H1 (cell line): Measurements from ENCODE around the gene TOR4A. TPM values are rescaled to one million over a fixed set of nuclear protein-coding genes. Genes with fewer than 3 reads are reported as not detected.
A peak's percentile ranks its signal among the peaks of the same experiment; 100 is the strongest.

Source experiments
- CTCF ChIA-PET: fragments of 300-600 bp; sonication (Branson Sonifier 250); formaldehyde crosslinking; loops from one replicate; lab custom pipeline; 2021; ENCODE audit not compliant: partially characterized antibody; lab: Charles Lee
- POLR2A ChIA-PET: fragments of 300-600 bp; sonication (Branson Sonifier 250); formaldehyde crosslinking; loops from one replicate; lab custom pipeline; 2021; ENCODE audit warnings: inconsistent platforms; ENCODE audit not compliant: partially characterized antibody; lab: Charles Lee
- DNase-seq, 2 experiments: peaks; one replicate each; pipeline versions ENCODE4 v3.0.0 to v3.0.0-alpha.2; 2010 to 2022; ENCODE audit warnings: low spot score in 2 of 2, low read depth in 1 of 2, mixed read lengths in 1 of 2
- FAIRE-seq: peaks from 2 replicates; lab custom pipeline; 2011; peaks lifted over from hg19 to GRCh38; lab: Jason Lieb, UNC
- H2AFZ ChIP-seq: 2 replicates; pipeline ENCODE4 v1.8.1; 2012; ENCODE audit warnings: low read length, inconsistent platforms
- H2AK5ac ChIP-seq: 2 replicates; pipeline ENCODE4 v1.6.1; 2013; ENCODE audit warnings: low read depth, low read length
- H2BK120ac ChIP-seq: replicated peaks from 2 replicates; pipeline ENCODE3; 2013; ENCODE audit warnings: low read depth, low read length, inconsistent platforms
- H2BK12ac ChIP-seq: 2 replicates; pipeline ENCODE4 v1.6.1; 2013; ENCODE audit warnings: low read depth, low read length
- H2BK15ac ChIP-seq: 2 replicates; pipeline ENCODE4 v1.6.1; 2013; ENCODE audit warnings: low read length
- H2BK20ac ChIP-seq: 2 replicates; pipeline ENCODE4 v1.6.1; 2013; ENCODE audit warnings: low read length
- H2BK5ac ChIP-seq: 2 replicates; pipeline ENCODE4 v1.6.1; 2013; ENCODE audit warnings: low read depth, low read length
- H3K14ac ChIP-seq: 2 replicates; pipeline ENCODE4 v1.6.1; 2013; ENCODE audit warnings: inconsistent platforms; ENCODE audit not compliant: insufficient read length
- H3K18ac ChIP-seq: 2 replicates; pipeline ENCODE4 v1.6.1; 2013; ENCODE audit warnings: low read length; ENCODE audit errors: extremely low read depth
- H3K23ac ChIP-seq: 2 replicates; pipeline ENCODE4 v1.6.1; 2013; ENCODE audit warnings: inconsistent platforms; ENCODE audit not compliant: insufficient read length
- H3K23me2 ChIP-seq: 2 replicates; pipeline ENCODE4 v1.6.1; 2013; ENCODE audit warnings: low read depth, low read length
- H3K27ac ChIP-seq: 2 replicates; pipeline ENCODE4 v1.6.1; 2011; ENCODE audit warnings: low read depth, low read length, inconsistent platforms
- H3K27me3 ChIP-seq, 4 experiments: replicated peaks in 1 of 4; 1 replicate in 1 of 4; 2 replicates in 3 of 4; pipeline versions ENCODE4 v1.6.1 to v1.8.1; 2011 to 2013; ENCODE audit warnings: low read length in 3 of 4, mild to moderate bottlenecking in 3 of 4, inconsistent platforms in 2 of 4, mixed read lengths in 2 of 4, moderate library complexity in 1 of 4; ENCODE audit not compliant: control insufficient read depth in 3 of 4, insufficient read depth in 3 of 4; ENCODE audit errors: extremely low read depth in 1 of 4
- H3K36me3 ChIP-seq, 4 experiments: 2 replicates each; pipeline versions ENCODE4 v1.6.1 to v1.8.1; 2011 to 2013; ENCODE audit warnings: mild to moderate bottlenecking in 4 of 4, low read length in 3 of 4, moderate library complexity in 2 of 4, control low read depth in 1 of 4, inconsistent platforms in 1 of 4; ENCODE audit not compliant: insufficient read depth in 4 of 4, control insufficient read depth in 2 of 4
- H3K4ac ChIP-seq: replicated peaks from 2 replicates; pipeline ENCODE3; 2013; ENCODE audit warnings: low read length, low read depth, mixed read lengths, inconsistent platforms; ENCODE audit not compliant: insufficient read length
- H3K4me1 ChIP-seq, 4 experiments: replicated peaks in 1 of 4; 1 replicate in 1 of 4; 2 replicates in 3 of 4; pipeline versions ENCODE4 v1.6.1 to v1.8.1; 2011 to 2013; ENCODE audit warnings: low read length in 3 of 4, inconsistent platforms in 2 of 4, mixed read lengths in 1 of 4; ENCODE audit not compliant: insufficient read depth in 4 of 4, control insufficient read depth in 3 of 4
- H3K4me2 ChIP-seq, 2 experiments: 2 replicates each; pipeline versions ENCODE4 v1.6.1 to v1.8.1; 2011 to 2013; ENCODE audit warnings: low read depth in 2 of 2, low read length in 2 of 2, control low read depth in 1 of 2, inconsistent platforms in 1 of 2, mild to moderate bottlenecking in 1 of 2; ENCODE audit not compliant: insufficient read depth in 1 of 2
- H3K4me3 ChIP-seq, 4 experiments: fragments of 200-600, 300-600 bp in 1 of 4; sonication (generic), shearing (Covaris generic), sonication (Bioruptor Twin) in 1 of 4; 2 replicates each; pipeline versions ENCODE4 v1.5.1 to v1.8.1; 2011 to 2016; ENCODE audit warnings: low read length in 4 of 4, low read depth in 3 of 4, control low read depth in 2 of 4, inconsistent platforms in 2 of 4, mild to moderate bottlenecking in 2 of 4, mixed read lengths in 1 of 4, moderate library complexity in 1 of 4; ENCODE audit not compliant: insufficient read depth in 2 of 4; ENCODE audit errors: extremely low read depth in 1 of 4
- H3K56ac ChIP-seq: replicated peaks from 2 replicates; pipeline ENCODE3; 2013; ENCODE audit warnings: low read depth, mild to moderate bottlenecking, mixed read lengths, low read length, inconsistent platforms; ENCODE audit not compliant: insufficient read length
- H3K79me1 ChIP-seq: 2 replicates; pipeline ENCODE4 v1.6.1; 2013; ENCODE audit warnings: low read depth, low read length, control low read depth
- H3K79me2 ChIP-seq, 2 experiments: 2 replicates each; pipeline versions ENCODE4 v1.6.1 to v1.8.1; 2012 to 2013; ENCODE audit warnings: low read length in 2 of 2, mild to moderate bottlenecking in 2 of 2, inconsistent platforms in 1 of 2; ENCODE audit not compliant: insufficient read depth in 2 of 2, control insufficient read depth in 1 of 2
- H3K9ac ChIP-seq, 4 experiments: replicated peaks in 1 of 4; 1 replicate in 1 of 4; 2 replicates in 3 of 4; pipeline versions ENCODE4 v1.6.1 to v1.8.1; 2011 to 2013; ENCODE audit warnings: low read depth in 3 of 4, low read length in 3 of 4, control low read depth in 2 of 4, mild to moderate bottlenecking in 2 of 4, moderate library complexity in 2 of 4, inconsistent platforms in 1 of 4; ENCODE audit errors: extremely low read depth in 1 of 4
- H3K9me3 ChIP-seq, 2 experiments: 2 replicates each; pipeline versions ENCODE4 v1.6.1 to v1.8.1; 2012 to 2013; ENCODE audit warnings: mild to moderate bottlenecking in 2 of 2, moderate library complexity in 2 of 2, control low read depth in 1 of 2, inconsistent platforms in 1 of 2, low read depth in 1 of 2, low read length in 1 of 2, mixed read lengths in 1 of 2; ENCODE audit not compliant: insufficient read depth in 2 of 2
- H4K20me1 ChIP-seq, 2 experiments: replicated peaks in 1 of 2; 2 replicates each; pipeline versions ENCODE3 to v1.8.1; 2011 to 2013; ENCODE audit warnings: inconsistent platforms in 2 of 2, low read length in 2 of 2, mild to moderate bottlenecking in 1 of 2; ENCODE audit not compliant: insufficient read depth in 2 of 2, control insufficient read depth in 1 of 2
- H4K5ac ChIP-seq: 2 replicates; pipeline ENCODE4 v1.6.1; 2013; ENCODE audit warnings: low read length, low read depth, mixed read lengths, inconsistent platforms; ENCODE audit not compliant: insufficient read length
- H4K8ac ChIP-seq: 2 replicates; pipeline ENCODE4 v1.8.0; 2013; ENCODE audit warnings: mild to moderate bottlenecking, moderate library complexity, low read length, inconsistent platforms; ENCODE audit not compliant: insufficient read depth; ENCODE audit errors: extremely low read depth
- H4K91ac ChIP-seq: replicated peaks from 2 replicates; pipeline ENCODE3; 2013; ENCODE audit warnings: low read length, mixed read lengths, inconsistent platforms; ENCODE audit not compliant: insufficient read length
- CEBPB ChIP-seq: IDR thresholded peaks from 2 replicates; pipeline ENCODE4 v1.6.1; 2012; ENCODE audit warnings: low read depth, low read length
- POLR2A ChIP-seq, 2 experiments: IDR thresholded peaks; 1 replicate in 1 of 2; 2 replicates in 1 of 2; pipeline ENCODE4 v1.6.1; 2011; ENCODE audit warnings: low read depth in 2 of 2, low read length in 2 of 2, mild to moderate bottlenecking in 2 of 2; ENCODE audit errors: control extremely low read depth in 1 of 2
- SIN3A ChIP-seq, 2 experiments: IDR thresholded peaks in 1 of 2; conservative IDR thresholded peaks in 1 of 2; 2 replicates each; pipeline ENCODE4 v1.6.1; 2011 to 2012; ENCODE audit warnings: low read length in 2 of 2, improper control_type of control experiment in 1 of 2, low read depth in 1 of 2, mild to moderate bottlenecking in 1 of 2
- whole genome bisulfite sequencing, 2 experiments: shearing (Covaris generic) in 1 of 2; methylation state at CpG; one replicate each; pipeline versions ENCODE4 v1.1.6 to v1.1.7; 2013 to 2015; ENCODE audit warnings: low lambda C conversion rate in 2 of 2, mixed read lengths in 2 of 2, inconsistent platforms in 1 of 2, low coverage in 1 of 2, missing lambda C conversion rate in 1 of 2; ENCODE audit not compliant: insufficient replicate concordance in 2 of 2, insufficient coverage in 1 of 2, insufficient read length in 1 of 2; ENCODE audit errors: extremely low coverage in 1 of 2, missing lambda C conversion rate in 1 of 2; 5-methylcytosine and 5-hydroxymethylcytosine counted together
- polyA plus RNA-seq, 7 experiments: library from polyadenylated mRNA; depleted of rRNA in 3 of 7; stranded (reverse) in 5 of 7; unstranded in 2 of 7; fragments of >200 nt in 5 of 7; fragments of 200-250 nt in 2 of 7; gene quantifications; 1 replicate in 5 of 7; 2 replicates in 1 of 7; 4 replicates in 1 of 7; pipeline versions ENCODE4 v1.2.1 to v1.2.3, GENCODE V29; 2011 to 2013; ENCODE audit warnings: missing spikeins in 2 of 7, mixed read lengths in 2 of 7
- total RNA-seq: library from RNA; stranded (reverse); fragmentation: NEBNext Ultra II Directional; extraction: Animal tissue kit (Norgen Biotek cat#: 25700); gene quantifications from 2 replicates; pipeline ENCODE4 v1.2.1, GENCODE V29; 2021

Gene TOR4A
- total and polyA plus RNA-seq, 2 of the 8 experiments (the other 6 are each of a cell fraction or from before 2014, with no cell fraction given) = 8.4 to 9.3 TPM

- Histone ChIP-seq H3K4me1 (peaks cover 3 to 42% (median 37%) of the 10 kb centered on the region in 4 experiments), H2BK20ac (no peak overlapping the region), H2BK5ac (peak overlapping the region; percentile 17; the same call in 1 of the 2 replicates), H3K27ac (no peak overlapping the region), H3K4me2 (peak overlapping the region; percentile 87 to 98), H3K27me3 (peaks cover 0 to 34% (median 18%) of the 10 kb centered on the region in 4 experiments; a peak in 5 of 7 replicates), H3K4me3 (peak overlapping the region; percentile 83 to 97 (median 84); a peak in 6 of 8 replicates), H3K4ac (no peak overlapping the region), H3K9me3 (peaks cover 0 to 4% of the 10 kb centered on the region in 2 experiments; a peak in 1 of 4 replicates), H4K20me1 (peaks cover 3 to 11% of the 10 kb centered on the region in 2 experiments), H2BK120ac (no peak overlapping the region), H4K8ac (no peak overlapping the region), H3K79me1 (peaks cover 3% of the 10 kb centered on the region), H2AK5ac (no peak overlapping the region), H2AFZ (no peak overlapping the region), H3K23ac (no peak overlapping the region), H3K9ac (no peak overlapping the region), H3K18ac (peak overlapping the region; percentile 54), H3K23me2 (peaks cover 15% of the 10 kb centered on the region), H4K5ac (peak overlapping the region; percentile 23), H2BK12ac (no peak overlapping the region), H4K91ac (no peak overlapping the region), H3K36me3 (no peaks in the 10 kb centered on the region), H3K79me2 (peaks cover 0 to 3% of the 10 kb centered on the region in 2 experiments; a peak in 1 of 4 replicates), H3K14ac (no peak overlapping the region), H3K56ac (no peak overlapping the region), H2BK15ac (no peak overlapping the region)
- DNase-seq = no peak
- CTCF ChIA-PET = interaction anchor here (1.3 to 1.9 kb wide), 4 partner anchors 14 to 124 kb away, joined by 3 to 5 read pairs (median 4); partner anchors contain the start of genes EXD3 and NOXA1
- 9% methylated on average over 10 of the region's 10 CpGs; no CpG with 5 or more reads in 1 of the 2 experiments for WGBS, 2 experiments
- FAIRE-seq = no peak
- POLR2A ChIA-PET = interaction anchor here (1.0 to 10.0 kb wide), 7 partner anchors 16 to 156 kb away, joined by 3 to 129 read pairs (median 4); partner anchors contain the start of gene TOR4A
- no peak for TF ChIP-seq CEBPB
- peak in 1 of 2 experiments; percentile 58; a peak in 2 of 3 replicates for TF ChIP-seq POLR2A (IDR thresholded peaks at IDR 0.05; ENCODE audit: control extremely low read depth in 1 of 2, low read depth in 2 of 2, low read length in 2 of 2)
- TF ChIP-seq SIN3A (conservative IDR thresholded peaks at IDR 0.05 in 1 of 2, IDR thresholded peaks at IDR 0.05 in 1 of 2; ENCODE audit: low read depth in 1 of 2, low read length in 2 of 2) = 0 out of 4 replicates have a peak, but pooled peaks of 1 of the 2 experiments have one; percentile 21
Measured at GRCh38 chr9:137299203-137299565, 21.7 kb downstream of the TOR4A start.
